ENCODE results near the gene SAMD8. TPM values are rescaled to one million over a fixed set of nuclear protein-coding genes. Genes with fewer than 3 reads are reported as not detected.

SAMD8 gene
- polyA plus RNA-seq, 3 donors, result 13.0 to 18.8 (median 13.7) TPM

DNA sequence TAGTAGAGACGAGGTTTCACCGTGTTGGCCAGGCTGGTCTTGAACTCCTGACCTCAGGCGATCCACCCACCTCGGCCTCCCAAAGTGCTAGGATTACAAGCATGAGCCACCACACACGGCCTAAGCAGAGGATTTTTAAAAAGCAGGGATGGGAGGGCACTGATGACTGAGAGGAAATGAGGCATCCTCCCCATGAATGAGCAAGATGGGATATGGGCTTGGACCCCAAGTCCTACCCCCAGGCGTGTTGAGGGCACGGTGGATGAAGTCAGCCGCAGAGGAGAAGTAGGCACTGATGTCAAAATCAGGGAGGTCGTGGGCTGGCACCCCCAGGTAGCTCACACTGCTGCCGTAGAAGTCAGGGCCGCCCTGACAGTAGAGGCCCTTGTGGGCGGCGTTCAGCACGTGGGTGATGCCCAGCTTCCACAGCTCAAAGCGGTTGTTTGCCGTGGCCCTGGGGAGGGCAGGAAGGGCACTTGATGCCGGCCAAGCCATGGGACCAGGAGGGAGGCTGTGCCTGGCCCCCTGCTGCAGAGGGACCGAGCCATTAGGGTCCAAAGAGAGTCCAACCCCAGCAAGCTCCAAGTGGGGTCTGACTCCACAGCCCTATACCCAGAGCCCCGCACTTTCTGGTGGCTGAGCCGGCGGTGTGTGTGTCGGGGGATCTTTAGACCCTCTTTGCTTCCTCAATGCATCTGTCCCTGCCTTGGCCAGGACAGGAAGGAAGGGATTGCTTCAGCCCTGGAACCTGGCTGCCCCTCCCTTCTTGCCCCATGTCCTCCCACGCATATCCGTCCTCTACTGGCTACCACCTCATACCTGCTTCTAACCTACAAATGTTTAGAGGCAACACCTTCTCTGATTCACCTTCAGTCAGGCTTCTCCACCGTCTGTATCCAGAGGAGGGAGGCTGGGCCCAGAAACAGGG lies 3.4 kb upstream of the SAMD8 start:
- no peaks in the 10 kb centered on the region for H3K36me3 ChIP-seq (replicated peaks in 1 of 2; ENCODE audit: control insufficient read depth in 1 of 2, insufficient read depth in 2 of 2, low read length in 2 of 2)

DNA sequence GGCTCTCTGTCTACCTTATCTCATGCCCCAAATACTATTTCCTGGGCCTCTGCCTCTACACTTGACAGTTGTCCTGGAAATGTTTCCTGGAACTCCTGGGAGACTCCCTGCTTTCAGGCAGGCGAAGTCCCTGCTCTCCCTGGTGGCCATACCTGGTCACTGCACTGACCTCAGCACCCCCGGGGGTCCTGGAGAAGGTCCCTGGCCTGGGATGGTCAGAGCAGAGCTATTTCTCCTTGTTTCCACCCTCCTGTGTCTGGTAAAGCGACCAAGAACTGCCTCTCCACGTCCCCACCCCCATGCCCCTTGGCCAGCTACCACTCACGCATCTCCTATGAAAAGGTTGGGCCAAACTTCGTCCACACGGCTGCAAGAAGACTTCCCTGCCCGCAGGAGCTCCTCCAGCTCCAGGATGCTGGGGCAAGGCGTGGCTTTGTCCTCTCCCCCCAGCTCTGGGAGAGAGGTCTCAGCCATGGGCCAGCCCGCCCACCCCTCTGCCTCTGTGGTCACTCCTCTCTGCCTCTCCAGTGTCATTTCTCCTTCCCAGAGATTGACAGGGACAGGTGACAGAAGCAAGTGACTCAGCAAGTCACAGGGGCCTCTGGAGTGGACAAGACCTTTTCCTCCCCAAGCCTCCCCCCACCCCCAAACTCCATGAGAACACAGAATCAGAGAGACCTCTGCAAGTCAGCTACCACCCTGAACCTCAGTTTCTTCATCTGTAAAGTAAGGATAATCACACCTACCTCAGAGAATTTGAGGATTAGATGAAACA lies 2.6 kb upstream of the SAMD8 start:
- Histone ChIP-seq H3K4me1 (ENCODE audit: control insufficient read depth in 1 of 2, insufficient read depth in 2 of 2, low read length in 2 of 2) (peaks cover 31 to 42% of the 10 kb centered on the region in 2 donors), H3K27me3 (ENCODE audit: control insufficient read depth in 2 of 2, insufficient read depth in 2 of 2, low read length in 2 of 2) (no peaks in the 10 kb centered on the region), H3K27ac (ENCODE audit: low read depth in 1 of 2, low read length in 2 of 2) (no peak overlapping the region)

More for the DNA sequence above, 3.4 kb upstream of the SAMD8 start:
- no peak overlapping the region for H3K4me3 ChIP-seq (replicated peaks in 1 of 3; ENCODE audit: low read depth in 2 of 3, low read length in 3 of 3)
- Mint-ChIP-seq H3K4me3 (no peak overlapping the region), H3K36me3 (no peaks in the 10 kb centered on the region), H3K9me3 (no peaks in the 10 kb centered on the region), H3K27me3 (ENCODE audit: low read depth in 3 of 3) (peaks cover 0 to 4% (median 1%) of the 10 kb centered on the region in 3 donors), H3K27ac (peak overlapping the region in 1 of 7 donors; percentile 80), H3K4me1 (peaks cover 41% of the 10 kb centered on the region)
- peaks cover 31 to 39% of the 10 kb centered on the region in 2 donors for H3K4me1 ChIP-seq (ENCODE audit: control insufficient read depth in 1 of 2, insufficient read depth in 2 of 2, low read length in 2 of 2)
- H3K27me3 ChIP-seq (ENCODE audit: control insufficient read depth in 2 of 2, insufficient read depth in 2 of 2, low read length in 2 of 2), result no peaks in the 10 kb centered on the region
- no peak overlapping the region for H3K9ac ChIP-seq (ENCODE audit: insufficient read depth, low read length, poor library complexity, severe bottlenecking)
- peak overlapping the region; percentile 36 for H2AFZ ChIP-seq (ENCODE audit: insufficient read depth, low read depth, low read length, poor library complexity, severe bottlenecking)
- no peak overlapping the region for H3K27ac ChIP-seq (ENCODE audit: low read depth in 1 of 2, low read length in 2 of 2)
- TF ChIP-seq, protein P1, sequence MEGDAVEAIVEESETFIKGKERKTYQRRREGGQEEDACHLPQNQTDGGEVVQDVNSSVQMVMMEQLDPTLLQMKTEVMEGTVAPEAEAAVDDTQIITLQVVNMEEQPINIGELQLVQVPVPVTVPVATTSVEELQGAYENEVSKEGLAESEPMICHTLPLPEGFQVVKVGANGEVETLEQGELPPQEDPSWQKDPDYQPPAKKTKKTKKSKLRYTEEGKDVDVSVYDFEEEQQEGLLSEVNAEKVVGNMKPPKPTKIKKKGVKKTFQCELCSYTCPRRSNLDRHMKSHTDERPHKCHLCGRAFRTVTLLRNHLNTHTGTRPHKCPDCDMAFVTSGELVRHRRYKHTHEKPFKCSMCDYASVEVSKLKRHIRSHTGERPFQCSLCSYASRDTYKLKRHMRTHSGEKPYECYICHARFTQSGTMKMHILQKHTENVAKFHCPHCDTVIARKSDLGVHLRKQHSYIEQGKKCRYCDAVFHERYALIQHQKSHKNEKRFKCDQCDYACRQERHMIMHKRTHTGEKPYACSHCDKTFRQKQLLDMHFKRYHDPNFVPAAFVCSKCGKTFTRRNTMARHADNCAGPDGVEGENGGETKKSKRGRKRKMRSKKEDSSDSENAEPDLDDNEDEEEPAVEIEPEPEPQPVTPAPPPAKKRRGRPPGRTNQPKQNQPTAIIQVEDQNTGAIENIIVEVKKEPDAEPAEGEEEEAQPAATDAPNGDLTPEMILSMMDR (IDR thresholded peaks at IDR 0.05), result no peak
- H4K20me1 ChIP-seq (ENCODE audit: insufficient read depth, low read length), result peaks cover 5% of the 10 kb centered on the region
- no peak overlapping the region for H3K4me2 ChIP-seq (replicated peaks; ENCODE audit: extremely low read depth, low read length, poor library complexity, severe bottlenecking)
- peaks cover 11% of the 10 kb centered on the region for H3K79me2 ChIP-seq (ENCODE audit: insufficient read depth, low read length)
- no peak for DNase-seq
- intact Hi-C loops (cut with micrococcal nuclease), result no loop called here
- 85% methylated on average over 19 of the region's 25 CpGs for WGBS (ENCODE audit: insufficient coverage)
- no peaks in the 10 kb centered on the region for H3K9me3 ChIP-seq (replicated peaks in 1 of 2; ENCODE audit: control insufficient read depth in 1 of 2, insufficient read depth in 1 of 2, low read length in 2 of 2)

More for the DNA sequence above, 2.6 kb upstream of the SAMD8 start:
- Histone ChIP-seq H4K20me1 (ENCODE audit: insufficient read depth, low read length) (peaks cover 13% of the 10 kb centered on the region), H3K4me3 (replicated peaks in 1 of 3; ENCODE audit: low read depth in 2 of 3, low read length in 3 of 3) (no peak overlapping the region), H3K9ac (ENCODE audit: insufficient read depth, low read length, poor library complexity, severe bottlenecking) (no peak overlapping the region), H2AFZ (ENCODE audit: insufficient read depth, low read depth, low read length, poor library complexity, severe bottlenecking) (peak overlapping the region; percentile 36), H3K9me3 (replicated peaks in 1 of 2; ENCODE audit: control insufficient read depth in 1 of 2, insufficient read depth in 1 of 2, low read length in 2 of 2) (no peaks in the 10 kb centered on the region), H3K36me3 (replicated peaks in 1 of 2; ENCODE audit: control insufficient read depth in 1 of 2, insufficient read depth in 2 of 2, low read length in 2 of 2) (no peaks in the 10 kb centered on the region), H3K79me2 (ENCODE audit: insufficient read depth, low read length) (peaks cover 20% of the 10 kb centered on the region), H3K4me2 (replicated peaks; ENCODE audit: extremely low read depth, low read length, poor library complexity, severe bottlenecking) (no peak overlapping the region)
- Mint-ChIP-seq H3K4me3 (no peak overlapping the region), H3K27me3 (ENCODE audit: low read depth in 3 of 3) (peaks cover 0 to 4% (median under 1%) of the 10 kb centered on the region in 3 donors), H3K36me3 (no peaks in the 10 kb centered on the region), H3K27ac (peak overlapping the region in 1 of 7 donors; percentile 13), H3K4me1 (peaks cover 46% of the 10 kb centered on the region), H3K9me3 (no peaks in the 10 kb centered on the region)
- TF ChIP-seq, protein P1 (IDR thresholded peaks at IDR 0.05), result peak; percentile 61
- no peak for DNase-seq
- 91% methylated on average over 10 of the region's 10 CpGs for WGBS (ENCODE audit: insufficient coverage)
- intact Hi-C loops (cut with micrococcal nuclease), result no loop called here

Measured in CD14-positive monocyte (primary cell).